ENCODE measurements around the gene ARHGAP12.
A peak's percentile ranks its signal among the peaks of the same experiment; 100 is the strongest.
"Not testable (repeated sequence)": the region's sequence is repeated elsewhere in the genome, so short reads cannot be mapped to it uniquely, and the experiment has no call there.

ARHGAP12 gene

DNA sequence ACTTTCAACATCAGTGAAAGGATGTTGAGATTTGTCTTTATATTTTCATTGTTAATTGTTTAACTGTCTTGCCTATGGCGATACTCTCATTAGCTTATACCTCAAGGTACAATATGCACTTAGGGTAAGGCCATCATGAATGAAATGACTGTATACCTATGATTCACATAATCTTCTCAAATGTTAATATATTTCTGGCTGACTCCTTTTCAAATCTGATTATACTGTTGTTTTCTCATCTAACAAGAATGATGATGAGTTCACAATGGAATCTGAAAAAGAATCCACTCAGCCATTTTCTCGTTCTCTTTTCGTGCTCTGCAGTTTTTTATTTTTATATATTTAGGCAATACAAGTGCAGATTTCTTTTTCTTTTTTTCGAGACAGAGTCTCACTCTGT, 159.1 kb downstream of the ARHGAP12 start:
- no peak for DNase-seq (ENCODE audit: low read depth)

DNA sequence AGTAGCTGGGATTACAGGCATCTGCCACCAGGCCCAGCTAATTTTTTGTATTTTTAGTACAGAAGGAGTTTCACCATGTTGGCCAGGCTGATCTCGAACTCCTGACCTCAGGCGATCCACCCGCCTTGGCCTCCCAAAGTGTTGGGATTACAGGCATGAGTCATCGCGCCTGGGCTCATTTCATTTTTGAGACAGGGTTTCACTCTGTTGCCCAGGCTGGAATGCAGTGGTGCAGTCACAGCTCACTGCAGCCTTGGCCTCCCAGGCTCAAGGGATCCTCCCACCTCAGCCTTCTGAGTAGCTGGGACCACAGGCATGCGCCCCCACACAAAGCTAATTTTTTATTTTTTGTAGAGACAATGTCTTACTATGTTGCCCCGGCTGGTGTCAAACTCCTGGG, 159.7 kb downstream of the ARHGAP12 start:
- DNase-seq (ENCODE audit: low read depth) = not testable (repeated sequence)

- DNase-seq (ENCODE audit: low read depth) = no peak
These were observed 160.2 kb downstream of the ARHGAP12 start for GRCh38 chr10:31768467-31768866.

- no peak for DNase-seq (ENCODE audit: low read depth)
These were observed 163.1 kb downstream of the ARHGAP12 start for GRCh38 chr10:31765541-31765940.

- DNase-seq (ENCODE audit: low read depth) = no peak
These were observed 166.3 kb downstream of the ARHGAP12 start for GRCh38 chr10:31762316-31762715.

DNA sequence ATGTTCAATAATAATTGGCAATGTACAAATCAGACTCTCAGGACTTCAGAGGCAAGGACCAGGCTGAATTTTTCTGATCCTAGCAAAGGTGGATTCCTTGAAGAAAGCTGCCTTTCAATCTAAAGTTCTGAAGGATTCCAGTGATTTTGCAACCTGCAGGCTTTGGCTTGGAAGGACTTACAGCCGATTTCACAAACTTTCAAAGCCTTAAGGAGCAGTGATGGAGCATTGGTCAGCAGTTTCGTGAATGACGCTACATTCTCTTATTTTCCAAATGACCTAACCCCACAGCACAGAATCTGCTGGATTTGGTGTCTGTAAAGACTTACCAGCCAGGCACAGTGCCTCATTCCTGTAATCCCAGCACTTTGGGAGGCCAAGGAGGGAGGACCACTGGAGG, 167.5 kb downstream of the ARHGAP12 start:
- no peak for DNase-seq (ENCODE audit: low read depth)

DNA sequence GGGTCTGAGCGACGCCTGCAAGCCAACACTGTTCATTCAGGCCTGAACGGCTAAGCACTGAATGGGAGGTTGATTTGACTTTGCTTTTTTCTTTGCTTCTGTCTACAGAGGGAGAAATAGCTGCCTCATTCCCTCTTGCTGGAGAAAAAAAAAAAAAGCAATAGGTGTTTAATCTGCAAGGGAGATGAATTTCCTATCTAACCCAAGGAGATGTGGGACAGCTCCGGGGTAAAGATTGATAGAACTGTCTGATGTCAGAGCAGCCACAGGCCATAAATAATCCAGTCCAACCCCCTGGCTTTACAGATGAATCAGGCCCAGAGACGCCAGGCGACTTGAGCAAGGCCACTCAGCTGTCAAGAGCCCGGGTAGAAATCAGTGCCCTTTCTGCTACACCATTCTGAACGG, 168.0 kb downstream of the ARHGAP12 start:
- DNase-seq (ENCODE audit: low read depth) = no peak

DNA sequence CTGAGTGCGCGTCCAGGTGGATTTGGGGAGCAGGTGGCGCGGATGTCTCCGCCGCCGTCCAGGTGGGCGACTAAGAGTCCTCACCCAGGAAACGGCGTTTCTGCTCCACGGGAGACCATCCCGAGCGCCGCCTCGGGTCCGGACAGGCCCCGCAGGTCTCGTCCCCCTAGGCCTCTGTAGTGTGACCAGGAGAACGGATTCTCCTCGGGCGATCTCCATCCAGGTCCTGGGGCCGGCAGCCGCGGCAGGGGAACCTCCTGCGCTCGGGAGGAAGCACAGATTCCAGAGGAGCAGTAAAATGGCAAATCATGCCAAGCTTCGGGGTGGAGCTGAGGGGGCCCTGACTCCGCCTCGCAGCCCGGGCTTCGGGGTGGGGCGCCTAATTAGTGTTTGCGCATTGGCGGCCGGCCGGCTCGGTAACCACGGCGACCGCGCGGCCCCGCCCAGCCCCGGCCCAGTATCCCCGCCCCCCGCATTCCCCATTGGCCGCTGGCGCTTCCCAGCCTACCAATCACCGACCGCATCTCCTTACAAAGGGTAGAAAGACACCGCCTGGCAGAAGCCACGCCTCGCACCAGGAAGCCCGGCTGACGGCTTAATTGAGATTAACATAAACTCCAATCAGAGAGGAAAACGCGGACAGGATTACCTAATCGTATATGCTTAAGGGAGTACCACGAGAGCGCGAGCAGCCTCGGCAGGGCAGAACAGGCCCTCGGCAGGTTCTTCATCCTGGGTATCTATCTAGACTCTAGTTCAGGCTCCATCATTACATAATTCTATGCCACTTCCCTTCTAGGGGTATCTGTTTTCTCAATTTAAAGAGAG, 168.6 kb downstream of the ARHGAP12 start:
- peak; percentile 91 for DNase-seq (ENCODE audit: low read depth)

DNA sequence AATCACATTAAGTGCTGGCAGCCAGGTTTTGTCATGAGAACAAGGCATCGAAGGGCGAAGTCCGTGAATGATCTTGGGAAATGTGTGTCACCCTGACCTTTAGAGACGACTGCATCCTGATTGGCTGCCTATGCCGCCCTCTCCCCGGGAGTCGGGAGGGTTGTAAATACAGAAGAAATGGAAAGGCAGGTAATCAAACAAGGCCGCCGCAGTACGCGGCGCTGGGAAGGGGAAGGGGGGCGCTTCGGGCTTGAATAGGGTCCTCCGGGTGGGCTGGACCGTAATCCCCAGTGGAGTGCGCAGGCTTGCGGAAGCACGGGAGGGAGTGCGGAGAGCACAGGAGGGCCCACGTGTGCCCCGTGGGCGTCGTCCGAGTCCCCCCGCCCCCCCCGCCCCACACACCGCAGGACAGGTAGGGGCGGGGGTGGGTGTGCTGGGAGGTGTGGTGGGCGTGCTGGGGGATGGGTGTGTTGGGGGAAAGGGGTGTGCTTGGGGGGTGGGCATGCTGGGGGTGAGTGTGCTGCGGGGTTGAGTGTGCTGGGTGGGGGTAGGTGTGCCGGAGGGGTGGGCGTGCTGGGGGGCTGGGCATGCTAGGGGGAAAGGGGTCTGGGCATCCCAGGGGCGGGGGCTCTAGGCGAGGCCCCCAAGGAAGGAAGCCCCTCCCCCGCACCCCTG, 169.4 kb downstream of the ARHGAP12 start:
- DNase-seq (ENCODE audit: low read depth) = peak; percentile 62

GRCh38 chr10:31758495-31758894, 170.1 kb downstream of the ARHGAP12 start:
- no peak for DNase-seq (ENCODE audit: low read depth)

- no peak for DNase-seq (ENCODE audit: low read depth)
These were observed 170.8 kb downstream of the ARHGAP12 start for GRCh38 chr10:31757831-31758230.

DNA sequence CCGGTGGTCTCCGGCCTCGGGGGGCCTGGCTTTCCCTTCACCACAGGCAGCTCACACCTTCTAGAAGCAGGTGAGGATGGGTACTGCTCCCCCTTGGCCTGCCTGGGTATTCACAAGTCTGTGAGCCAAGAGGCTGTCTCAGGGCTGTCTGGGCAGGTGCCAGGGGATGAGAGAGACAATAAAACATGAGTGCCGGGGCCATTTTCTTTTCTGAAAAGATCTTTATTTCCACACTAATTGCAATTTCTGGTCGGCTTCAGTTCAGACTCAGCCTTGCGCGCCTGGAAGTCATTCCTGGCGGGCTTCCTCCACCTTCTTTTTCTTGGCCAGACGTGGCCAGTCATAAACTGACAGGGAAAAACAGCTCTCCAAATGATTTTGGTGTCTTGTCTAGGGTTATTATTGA, 171.2 kb downstream of the ARHGAP12 start:
- no peak for DNase-seq (ENCODE audit: low read depth)

- no peak for DNase-seq (ENCODE audit: low read depth)
These were observed 171.9 kb downstream of the ARHGAP12 start for GRCh38 chr10:31756729-31757110.

GRCh38 chr10:31756101-31756728, 172.4 kb downstream of the ARHGAP12 start:
- DNase-seq (ENCODE audit: low read depth) = no peak
